ENCODE data around the gene MRGPRX3. TPM values are rescaled to one million over a fixed set of nuclear protein-coding genes. Genes with fewer than 3 reads are reported as not detected.

Gene MRGPRX3
- total and polyA plus RNA-seq, 2 donors (not counting 3 experiments of a cell fraction or from before 2014, with no cell fraction given), result not detected

GRCh38 chr11:18091731-18092130 lies 40.6 kb upstream of the MRGPRX3 start:
- Histone ChIP-seq H3K27ac (ENCODE audit: insufficient read depth, low read depth, low read length) (no peak overlapping the region), H3K9me3 (replicated peaks; ENCODE audit: control insufficient read depth, insufficient read depth, low read length) (no peaks in the 10 kb centered on the region), H3K9me1 (replicated peaks; ENCODE audit: control insufficient read depth, extremely low read depth, insufficient read depth, low read length) (no peaks in the 10 kb centered on the region), H3K79me2 (ENCODE audit: control insufficient read depth, insufficient read depth, low read length) (no peaks in the 10 kb centered on the region), H3K4me3 (replicated peaks in 1 of 3; ENCODE audit: insufficient read depth in 1 of 3, low read depth in 1 of 3, low read length in 3 of 3) (no peak overlapping the region), H3K9ac (replicated peaks; ENCODE audit: extremely low read depth, insufficient read depth, low read length) (no peak overlapping the region), H4K20me1 (replicated peaks; ENCODE audit: control insufficient read depth, extremely low read depth, insufficient read depth, low read length) (no peaks in the 10 kb centered on the region), H3K4me2 (ENCODE audit: insufficient read depth, low read length) (no peak overlapping the region), H3K36me3 (ENCODE audit: control insufficient read depth in 2 of 2, extremely low read depth in 1 of 2, insufficient read depth in 2 of 2, low read length in 2 of 2) (peaks cover 8 to 20% of the 10 kb centered on the region in 2 experiments), H2AFZ (ENCODE audit: low read depth, low read length) (no peak overlapping the region), H3K4me1 (ENCODE audit: control insufficient read depth, extremely low read depth, insufficient read depth, low read length) (no peaks in the 10 kb centered on the region), H3K27me3 (ENCODE audit: control insufficient read depth in 2 of 2, insufficient read depth in 2 of 2, low read length in 2 of 2) (no peaks in the 10 kb centered on the region)
- POLR2A ChIA-PET, result no interaction called here
- DNase-seq (ENCODE audit: low read depth, low spot score) (no peak), FAIRE-seq (no peak)
- CTCF ChIA-PET, result no interaction called here
- intact Hi-C loops (cut with micrococcal nuclease) (no loop called here), dilution Hi-C loops (cut with MboI; ENCODE audit: extremely low pct_ligation_motif_present, low sequenced_read_pairs) (no loop called here)
- no TSS peak for BruUV-seq (replicated peaks)
- TF ChIP-seq GATA2 (IDR thresholded peaks at IDR 0.05; ENCODE audit: insufficient read depth, insufficient read length, low read depth, low read length), result no peak
- no peak for TF ChIP-seq POLR2AphosphoS5 (IDR thresholded peaks at IDR 0.05; ENCODE audit: insufficient read depth, low read depth, low read length)
- TF ChIP-seq EZH2 (IDR thresholded peaks at IDR 0.05; ENCODE audit: borderline replicate concordance, low read depth, low read length, severe bottlenecking), result no peak
- no peak for TF ChIP-seq MYC (IDR thresholded peaks at IDR 0.05; ENCODE audit: low read depth, low read length)
- no peak for TF ChIP-seq MAX (IDR thresholded peaks at IDR 0.05; ENCODE audit: insufficient read depth, insufficient read length)
- no peak for TF ChIP-seq CTCF (IDR thresholded peaks at IDR 0.05; ENCODE audit: extremely low read depth in 1 of 2, insufficient read depth in 1 of 2, low read depth in 1 of 2, low read length in 2 of 2)

Measured in endothelial cell of umbilical vein (primary cell).